H1 (cell line): Measurements from ENCODE around the gene NPHP3. TPM values are rescaled to one million over a fixed set of nuclear protein-coding genes. Genes with fewer than 3 reads are reported as not detected.

Experiments
- HDAC2 ChIP-seq, 2 experiments: fragments of 300-600 bp in 1 of 2; sonication (generic) in 1 of 2; IDR thresholded peaks; 2 replicates each; pipeline ENCODE4 v1.6.1; 2011 to 2012; ENCODE audit warnings: low read depth in 2 of 2, low read length in 2 of 2, mild to moderate bottlenecking in 2 of 2, moderate library complexity in 2 of 2, borderline replicate concordance in 1 of 2, inconsistent platforms in 1 of 2
- PHF8 ChIP-seq: fragments of 200-600 bp; sonication (generic); conservative IDR thresholded peaks from 2 replicates; pipeline ENCODE4 v1.7.1; 2012; ENCODE audit warnings: low read depth, mild to moderate bottlenecking, inconsistent platforms, low read length, moderate library complexity
- RFX5 ChIP-seq: IDR thresholded peaks from 2 replicates; pipeline ENCODE4 v1.6.1; 2011; ENCODE audit warnings: low read depth, low read length, improper control_type of control experiment, borderline replicate concordance
- SP4 ChIP-seq: IDR thresholded peaks from 2 replicates; pipeline ENCODE4 v1.6.1; 2012; ENCODE audit warnings: low read length, inconsistent platforms
- TAF1 ChIP-seq: IDR thresholded peaks from 2 replicates; pipeline ENCODE4 v1.6.1; 2011; ENCODE audit warnings: mild to moderate bottlenecking, low read depth, low read length
- polyA plus RNA-seq, 7 experiments: library from polyadenylated mRNA; depleted of rRNA in 3 of 7; stranded (reverse) in 5 of 7; unstranded in 2 of 7; fragments of >200 nt in 5 of 7; fragments of 200-250 nt in 2 of 7; gene quantifications; 1 replicate in 5 of 7; 2 replicates in 1 of 7; 4 replicates in 1 of 7; pipeline versions ENCODE4 v1.2.1 to v1.2.3, GENCODE V29; 2011 to 2013; ENCODE audit warnings: missing spikeins in 2 of 7, mixed read lengths in 2 of 7
- total RNA-seq: library from RNA; stranded (reverse); fragmentation: NEBNext Ultra II Directional; extraction: Animal tissue kit (Norgen Biotek cat#: 25700); gene quantifications from 2 replicates; pipeline ENCODE4 v1.2.1, GENCODE V29; 2021
- TF ChIP-seq, protein P1 (sequence below): IDR thresholded peaks from 2 replicates; pipeline ENCODE4 v1.6.1; 2011; ENCODE audit warnings: low read length, improper control_type of control experiment

The NPHP3 gene
- total and polyA plus RNA-seq, 2 of the 8 experiments (the other 6 are each of a cell fraction or from before 2014, with no cell fraction given), result 6.8 to 14.8 TPM

- TF ChIP-seq, protein P1, sequence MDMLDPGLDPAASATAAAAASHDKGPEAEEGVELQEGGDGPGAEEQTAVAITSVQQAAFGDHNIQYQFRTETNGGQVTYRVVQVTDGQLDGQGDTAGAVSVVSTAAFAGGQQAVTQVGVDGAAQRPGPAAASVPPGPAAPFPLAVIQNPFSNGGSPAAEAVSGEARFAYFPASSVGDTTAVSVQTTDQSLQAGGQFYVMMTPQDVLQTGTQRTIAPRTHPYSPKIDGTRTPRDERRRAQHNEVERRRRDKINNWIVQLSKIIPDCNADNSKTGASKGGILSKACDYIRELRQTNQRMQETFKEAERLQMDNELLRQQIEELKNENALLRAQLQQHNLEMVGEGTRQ, result no peak
- TF ChIP-seq PHF8, result no peak
- no peak for TF ChIP-seq TAF1
- TF ChIP-seq HDAC2 (IDR thresholded peaks at IDR 0.05; ENCODE audit: borderline replicate concordance in 1 of 2, low read depth in 2 of 2, low read length in 2 of 2), result no peak
- TF ChIP-seq SP4, result no peak
- TF ChIP-seq RFX5, result no peak
These were observed 67.5 kb downstream of the NPHP3 start (continued) for GRCh38 chr3:132654721-132655120.
